ENCODE results near the gene GINS2. TPM values are rescaled to one million over a fixed set of nuclear protein-coding genes. Genes with fewer than 3 reads are reported as not detected.

Gene GINS2
- total and polyA plus RNA-seq, 2 experiments from 2014 or later: 40.5 to 44.4 TPM

GRCh38 chr16:85648805-85649204, 39.9 kb downstream of the GINS2 start:
- Histone ChIP-seq H3K27ac (ENCODE audit: low read depth) (no peak overlapping the region), H3K9me2 (ENCODE audit: insufficient read depth) (no peaks in the 10 kb centered on the region), H3K4me2 (no peak overlapping the region), H2AFZ (no peak overlapping the region), H3K79me2 (replicated peaks; ENCODE audit: insufficient read depth) (peaks cover 33% of the 10 kb centered on the region), H3K36me3 (ENCODE audit: insufficient read depth) (no peaks in the 10 kb centered on the region), H4K20me1 (replicated peaks; ENCODE audit: insufficient read depth) (peaks cover 25% of the 10 kb centered on the region), H3K4me1 (ENCODE audit: insufficient read depth) (no peaks in the 10 kb centered on the region), H3F3A (replicated peaks; ENCODE audit: low read depth) (peaks cover 7% of the 10 kb centered on the region; the same call in 1 of the 2 replicates), H3K4me3 (no peak overlapping the region), H3K27me3 (ENCODE audit: insufficient read depth) (no peaks in the 10 kb centered on the region)
- peaks cover 19% of the 10 kb centered on the region for H3K27me3 Mint-ChIP-seq (ENCODE audit: insufficient read depth, low read depth, poor library complexity)
- H3K9me3 Mint-ChIP-seq: no peaks in the 10 kb centered on the region
- H3K4me3 Mint-ChIP-seq: no peak overlapping the region; the same call in 2 of the 3 replicates
- H3K4me1 Mint-ChIP-seq: peaks cover 8% of the 10 kb centered on the region
- TF ChIP-seq ZNF114 (CRISPR knock-in tag; IDR thresholded peaks at IDR 0.05): no peak
- no peak for TF ChIP-seq NANOG (IDR thresholded peaks at IDR 0.05; ENCODE audit: borderline replicate concordance)
- no peak for TF ChIP-seq CREB1 (CRISPR knock-in tag; IDR thresholded peaks at IDR 0.05; ENCODE audit: low read depth)
- TF ChIP-seq, protein P1, sequence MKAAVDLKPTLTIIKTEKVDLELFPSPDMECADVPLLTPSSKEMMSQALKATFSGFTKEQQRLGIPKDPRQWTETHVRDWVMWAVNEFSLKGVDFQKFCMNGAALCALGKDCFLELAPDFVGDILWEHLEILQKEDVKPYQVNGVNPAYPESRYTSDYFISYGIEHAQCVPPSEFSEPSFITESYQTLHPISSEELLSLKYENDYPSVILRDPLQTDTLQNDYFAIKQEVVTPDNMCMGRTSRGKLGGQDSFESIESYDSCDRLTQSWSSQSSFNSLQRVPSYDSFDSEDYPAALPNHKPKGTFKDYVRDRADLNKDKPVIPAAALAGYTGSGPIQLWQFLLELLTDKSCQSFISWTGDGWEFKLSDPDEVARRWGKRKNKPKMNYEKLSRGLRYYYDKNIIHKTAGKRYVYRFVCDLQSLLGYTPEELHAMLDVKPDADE (IDR thresholded peaks at IDR 0.05): no peak
- no peak for TF ChIP-seq EZH2phosphoT487 (IDR thresholded peaks at IDR 0.05; ENCODE audit: unreplicated experiment)
- TF ChIP-seq JUNB (IDR thresholded peaks at IDR 0.05; ENCODE audit: unreplicated experiment): no peak
- no peak for TF ChIP-seq CTCF (conservative IDR thresholded peaks at IDR 0.05; ENCODE audit: low read depth in 2 of 2)
- TF ChIP-seq STAT1 (IDR thresholded peaks at IDR 0.05; ENCODE audit: unreplicated experiment): no peak
- H3K27ac Mint-ChIP-seq: no peak overlapping the region
- DNase-seq (ENCODE audit: low spot score) (no peak), ATAC-seq (no peak)
- H3K36me3 Mint-ChIP-seq (ENCODE audit: low read depth): peaks cover 17% of the 10 kb centered on the region

DNA sequence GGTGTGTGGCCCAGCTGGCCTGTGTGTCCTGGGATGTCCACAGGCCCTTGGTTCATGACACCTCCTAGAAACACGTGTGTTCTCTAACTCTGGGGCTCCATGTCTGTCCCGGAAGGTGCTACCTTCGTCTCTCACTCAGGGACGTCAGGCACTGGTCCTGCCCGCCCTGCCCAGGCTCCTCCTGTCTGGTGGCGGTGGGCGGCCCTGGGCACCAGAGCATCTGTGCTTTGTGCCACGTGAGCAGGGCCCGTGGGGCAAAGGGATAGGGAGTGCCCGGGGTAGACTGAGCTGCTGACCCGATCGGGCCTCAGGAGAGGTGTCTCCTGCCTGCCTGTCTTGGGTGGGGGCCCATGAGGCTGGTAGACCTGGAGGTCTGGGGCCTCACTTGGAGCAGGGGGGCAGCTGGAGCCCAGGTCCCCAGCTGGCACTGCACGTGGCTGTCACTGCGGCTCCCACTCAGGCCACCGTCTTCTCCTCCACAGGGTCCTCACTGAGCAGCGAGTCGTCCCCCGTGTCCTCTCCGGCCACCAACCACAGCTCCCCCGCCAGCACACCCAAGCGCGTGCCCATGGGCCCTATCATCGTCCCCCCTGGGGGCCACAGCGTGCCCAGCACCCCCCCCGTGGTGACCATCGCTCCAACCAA, 40.6 kb downstream of the GINS2 start:
- Histone ChIP-seq H4K20me1 (replicated peaks; ENCODE audit: insufficient read depth) (peaks cover 28% of the 10 kb centered on the region), H3K27ac (ENCODE audit: low read depth) (no peak overlapping the region), H3K79me2 (replicated peaks; ENCODE audit: insufficient read depth) (peaks cover 39% of the 10 kb centered on the region), H3F3A (replicated peaks; ENCODE audit: low read depth) (peaks cover 7% of the 10 kb centered on the region; the same call in 1 of the 2 replicates), H2AFZ (no peak overlapping the region), H3K4me1 (ENCODE audit: insufficient read depth) (no peaks in the 10 kb centered on the region), H3K4me3 (no peak overlapping the region), H3K36me3 (ENCODE audit: insufficient read depth) (no peaks in the 10 kb centered on the region), H3K9me2 (ENCODE audit: insufficient read depth) (no peaks in the 10 kb centered on the region), H3K27me3 (ENCODE audit: insufficient read depth) (no peaks in the 10 kb centered on the region), H3K4me2 (no peak overlapping the region)
- H3K9me3 Mint-ChIP-seq: no peaks in the 10 kb centered on the region
- H3K4me3 Mint-ChIP-seq: no peak overlapping the region
- H3K27me3 Mint-ChIP-seq (ENCODE audit: insufficient read depth, low read depth, poor library complexity): peaks cover 18% of the 10 kb centered on the region
- peaks cover 16% of the 10 kb centered on the region for H3K36me3 Mint-ChIP-seq (ENCODE audit: low read depth)
- TF ChIP-seq ZNF114 (CRISPR knock-in tag; IDR thresholded peaks at IDR 0.05) (no peak), NANOG (IDR thresholded peaks at IDR 0.05; ENCODE audit: borderline replicate concordance) (no peak), CREB1 (CRISPR knock-in tag; IDR thresholded peaks at IDR 0.05; ENCODE audit: low read depth) (no peak)
- H3K4me1 Mint-ChIP-seq: peaks cover 8% of the 10 kb centered on the region
- H3K27ac Mint-ChIP-seq: no peak overlapping the region
- no peak for DNase-seq (ENCODE audit: low spot score)
- no peak for ATAC-seq
